HL-60/S4 (cell line): ENCODE data around the gene ATE1.

Source experiments
- in situ Hi-C: fragments of 300-500 bp; cut with MboI; formaldehyde crosslinking; loops from 2 replicates; pipeline ENCODE4 v1.14.3; 2022; ENCODE audit warnings: low sequenced_read_pairs

Gene ATE1

GRCh38 chr10:121747163-121747775, 180.6 kb downstream of the ATE1 start:
- in situ Hi-C loops: loop anchor here (25.0 kb wide), 1 partner anchor 810 kb away; no protein-coding TSS in a partner anchor

- in situ Hi-C loops: loop anchor here (25.0 kb wide), 1 partner anchor 804 kb away; no protein-coding TSS in a partner anchor
Measured at GRCh38 chr10:121741248-121741792, 186.5 kb downstream of the ATE1 start.

DNA sequence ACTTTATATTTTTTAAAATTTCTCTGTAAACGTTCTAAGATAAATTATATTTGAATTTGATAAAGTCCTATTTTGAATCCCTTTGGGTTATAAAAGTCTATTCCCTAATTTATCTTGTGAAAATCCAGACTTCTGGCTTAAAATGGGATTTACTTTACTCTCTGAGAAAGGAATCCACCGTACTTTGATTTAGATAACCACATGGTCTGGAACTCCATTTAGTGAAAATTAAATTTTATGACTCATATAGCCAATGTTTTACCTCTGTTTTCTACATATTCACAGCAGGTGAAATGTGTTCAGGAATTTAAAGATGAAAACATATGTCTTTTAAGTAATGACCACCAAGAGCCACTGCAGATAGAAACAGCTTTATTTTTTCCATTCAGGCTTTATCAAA, 187.8 kb downstream of the ATE1 start:
- in situ Hi-C loops: loop anchor here (25.0 kb wide), 1 partner anchor 803 kb away; no protein-coding TSS in a partner anchor

- in situ Hi-C loops: loop anchor here (25.0 kb wide), 1 partner anchor 802 kb away; no protein-coding TSS in a partner anchor
Measured at GRCh38 chr10:121739114-121739513, 188.7 kb downstream of the ATE1 start.

DNA sequence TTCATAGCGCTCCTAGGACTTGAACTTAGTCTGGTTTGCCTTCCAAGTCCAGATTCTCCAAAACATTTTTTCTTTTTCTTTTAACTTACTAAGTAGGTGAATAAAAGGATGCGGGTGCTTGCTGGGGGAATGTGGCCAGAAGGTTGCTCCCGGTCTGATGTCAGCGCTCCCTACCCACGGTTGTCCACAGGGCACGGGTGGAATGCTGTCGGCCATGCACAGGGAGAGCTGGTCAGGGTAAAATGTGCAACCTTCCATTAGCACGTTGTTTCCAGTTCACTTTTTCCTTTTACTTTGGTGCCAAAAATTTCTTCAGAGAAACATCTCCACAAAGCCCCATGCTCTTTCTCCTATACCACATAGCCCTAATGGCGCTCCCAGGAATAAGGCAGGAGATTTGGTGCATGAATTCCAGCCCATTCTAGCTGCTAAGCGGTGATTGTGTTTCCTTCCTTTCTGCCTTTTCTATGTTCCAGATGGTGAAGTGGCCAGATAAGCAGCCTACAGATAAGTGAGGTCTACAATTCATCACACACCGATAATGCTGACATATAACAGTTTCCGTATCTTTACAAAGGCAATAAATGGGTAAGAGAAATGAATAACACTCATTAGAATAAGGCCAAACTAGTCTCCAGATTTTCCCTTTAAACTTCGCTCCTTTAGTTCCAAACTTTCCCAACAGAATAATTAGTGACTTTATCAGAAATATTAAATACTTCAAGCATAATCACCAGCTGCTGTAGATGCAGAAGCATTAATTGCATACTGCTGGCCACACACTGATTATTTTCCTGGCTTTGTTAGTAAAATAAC, 191.3 kb downstream of the ATE1 start:
- in situ Hi-C loops: loop anchor here (25.0 kb wide), 1 partner anchor 799 kb away; no protein-coding TSS in a partner anchor

DNA sequence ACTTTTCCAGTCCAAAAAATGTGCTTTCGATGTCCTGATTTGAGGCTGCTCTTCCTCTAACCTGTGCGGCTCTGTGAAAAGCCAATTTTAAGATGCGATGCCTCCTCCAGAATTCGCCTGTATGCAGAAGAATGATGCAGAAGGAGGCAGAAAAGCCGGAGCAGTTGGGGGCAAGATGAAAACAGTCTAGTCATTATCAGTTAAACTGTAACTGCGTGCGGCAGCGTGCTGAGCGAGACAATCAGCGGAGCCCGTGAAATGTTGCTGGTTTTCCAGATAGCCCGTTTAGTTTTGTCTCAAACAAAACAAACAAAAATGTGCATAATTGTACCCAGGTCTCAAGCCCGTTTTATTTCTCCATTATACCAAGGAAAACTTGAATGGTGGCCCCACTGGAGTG, 192.6 kb downstream of the ATE1 start:
- in situ Hi-C loops: loop anchor here (25.0 kb wide), 1 partner anchor 798 kb away; no protein-coding TSS in a partner anchor

DNA sequence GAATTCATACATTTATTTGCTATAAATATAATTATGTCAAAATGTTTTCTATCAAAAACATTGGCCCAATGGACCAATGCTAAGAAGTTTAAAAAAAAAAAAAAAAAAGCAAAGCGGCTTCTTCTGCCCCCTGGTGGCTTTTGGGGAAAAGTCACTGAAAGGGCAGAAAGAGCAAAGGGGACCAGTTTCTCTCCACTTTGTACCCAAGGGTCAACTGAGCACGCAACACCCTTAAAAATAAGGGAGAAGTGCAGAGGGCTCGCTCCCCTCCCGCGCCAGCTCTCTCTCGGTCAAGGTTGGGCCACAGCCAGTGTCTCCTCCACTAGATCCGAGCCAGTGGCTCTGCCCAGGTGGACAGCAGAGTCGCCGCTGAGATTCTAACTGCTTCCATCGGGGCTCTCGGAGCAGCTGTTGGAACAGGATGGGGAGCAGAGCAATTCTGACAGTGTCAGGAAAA, 193.2 kb downstream of the ATE1 start:
- in situ Hi-C loops: loop anchor here (25.0 kb wide), 1 partner anchor 797 kb away; no protein-coding TSS in a partner anchor

GRCh38 chr10:121732656-121733445, 195.0 kb downstream of the ATE1 start:
- in situ Hi-C loops: loop anchor here (25.0 kb wide), 1 partner anchor 796 kb away; no protein-coding TSS in a partner anchor

- in situ Hi-C loops: loop anchor here (25.0 kb wide), 1 partner anchor 795 kb away; no protein-coding TSS in a partner anchor
Measured at GRCh38 chr10:121732172-121732571, 195.7 kb downstream of the ATE1 start.

GRCh38 chr10:121724282-121724681, 203.5 kb downstream of the ATE1 start:
- in situ Hi-C loops: no loop called here

GRCh38 chr10:121722665-121723064, 205.2 kb downstream of the ATE1 start:
- in situ Hi-C loops: no loop called here

DNA sequence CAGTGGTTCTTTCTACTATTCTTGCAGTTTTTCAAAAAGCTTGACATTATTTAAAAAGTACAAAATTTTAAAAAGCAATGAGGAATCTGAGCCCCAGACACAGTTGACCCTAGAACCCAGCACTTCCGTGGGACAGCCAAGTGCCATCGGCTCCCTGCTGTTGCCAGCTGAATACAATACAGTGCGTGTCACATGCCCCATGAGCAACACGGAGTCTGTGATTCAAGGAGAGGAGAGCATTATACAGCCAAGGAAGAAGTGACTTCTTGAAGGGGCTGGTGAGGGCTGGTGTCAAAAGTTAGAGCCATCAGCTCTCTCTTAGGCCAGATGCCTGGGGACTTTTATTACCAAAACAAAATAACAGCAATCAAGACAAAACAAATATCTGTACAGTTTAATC, 206.6 kb downstream of the ATE1 start:
- in situ Hi-C loops: no loop called here

DNA sequence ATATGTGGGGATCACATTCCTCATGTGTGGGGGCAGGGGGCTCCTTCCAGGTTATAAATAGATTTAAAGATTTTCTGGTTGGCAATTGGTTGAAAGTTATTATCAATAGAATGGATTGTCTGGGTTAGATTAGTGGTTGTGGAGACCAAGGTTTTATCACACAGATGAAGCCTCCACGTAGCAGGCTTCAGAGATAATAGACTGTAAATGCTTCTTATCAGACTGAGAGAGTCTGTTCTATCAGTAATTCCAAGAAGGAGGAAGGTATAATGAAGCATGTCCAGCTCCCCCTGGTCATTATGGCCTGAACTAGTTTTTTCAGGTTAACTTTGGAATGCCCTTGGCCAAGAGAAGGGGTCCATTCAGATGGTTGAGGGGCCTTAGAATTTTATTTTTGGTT, 211.9 kb downstream of the ATE1 start:
- in situ Hi-C loops: no loop called here

GRCh38 chr10:121715076-121715475, 212.8 kb downstream of the ATE1 start:
- in situ Hi-C loops: no loop called here

DNA sequence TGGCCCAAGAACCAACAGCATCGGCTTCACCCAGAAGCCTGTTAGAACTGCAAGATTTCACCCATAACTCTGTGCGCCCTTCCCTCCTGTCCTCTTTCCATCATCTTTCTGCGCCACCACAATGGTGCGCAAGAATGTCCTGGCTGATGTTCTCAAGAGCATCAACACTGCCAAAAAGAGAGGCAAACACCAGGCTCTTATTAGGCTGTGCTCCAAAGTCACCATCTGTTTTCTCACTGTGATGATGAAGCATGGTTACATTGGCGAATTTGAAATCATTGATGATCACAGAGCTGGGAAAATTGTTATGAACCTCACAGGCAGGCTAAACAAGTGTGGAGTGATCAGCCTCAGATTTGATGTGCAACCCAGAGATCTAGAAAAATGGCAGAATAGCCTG, 214.3 kb downstream of the ATE1 start:
- in situ Hi-C loops: no loop called here

GRCh38 chr10:121710971-121711370, 216.9 kb downstream of the ATE1 start:
- in situ Hi-C loops: no loop called here

DNA sequence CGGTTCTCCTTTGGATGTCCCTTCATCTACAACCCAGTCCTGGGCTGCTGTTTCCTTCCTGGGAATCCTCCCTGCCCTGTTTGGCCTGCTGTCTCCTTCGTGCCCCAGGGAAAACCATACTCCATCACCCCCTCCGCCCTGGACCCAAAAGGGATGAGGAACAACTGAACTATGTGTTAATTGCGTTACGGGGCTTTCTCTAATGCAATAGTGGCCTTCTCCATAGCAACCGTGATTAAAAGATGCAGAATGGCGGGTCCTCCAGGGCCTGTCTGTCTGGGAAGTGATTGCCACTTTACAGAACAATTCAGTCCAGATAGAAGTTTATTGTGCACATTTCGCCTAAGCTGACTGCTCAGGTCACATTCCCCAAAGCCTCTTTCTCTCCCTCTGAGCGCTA, 217.6 kb downstream of the ATE1 start:
- in situ Hi-C loops: no loop called here

- in situ Hi-C loops: no loop called here
Measured at GRCh38 chr10:121709675-121710073, 218.2 kb downstream of the ATE1 start.

GRCh38 chr10:121708728-121709674, 218.8 kb downstream of the ATE1 start:
- in situ Hi-C loops: no loop called here
